Activated CD4-positive, alpha-beta T cell treated with anti-CD3 and anti-CD28 coated beads, Interleukin-2, amount 50 U/mL, for 4 hours (primary cell): ENCODE data around the gene ACSL3.
"Not testable (repeated sequence)": the region's sequence is repeated elsewhere in the genome, so short reads cannot be mapped to it uniquely, and the experiment has no call there.

Experiments used
- DNase-seq, 2 experiments: peaks; one replicate each; pipeline ENCODE4 v3.0.0-alpha.2; 2020

The ACSL3 gene

DNA sequence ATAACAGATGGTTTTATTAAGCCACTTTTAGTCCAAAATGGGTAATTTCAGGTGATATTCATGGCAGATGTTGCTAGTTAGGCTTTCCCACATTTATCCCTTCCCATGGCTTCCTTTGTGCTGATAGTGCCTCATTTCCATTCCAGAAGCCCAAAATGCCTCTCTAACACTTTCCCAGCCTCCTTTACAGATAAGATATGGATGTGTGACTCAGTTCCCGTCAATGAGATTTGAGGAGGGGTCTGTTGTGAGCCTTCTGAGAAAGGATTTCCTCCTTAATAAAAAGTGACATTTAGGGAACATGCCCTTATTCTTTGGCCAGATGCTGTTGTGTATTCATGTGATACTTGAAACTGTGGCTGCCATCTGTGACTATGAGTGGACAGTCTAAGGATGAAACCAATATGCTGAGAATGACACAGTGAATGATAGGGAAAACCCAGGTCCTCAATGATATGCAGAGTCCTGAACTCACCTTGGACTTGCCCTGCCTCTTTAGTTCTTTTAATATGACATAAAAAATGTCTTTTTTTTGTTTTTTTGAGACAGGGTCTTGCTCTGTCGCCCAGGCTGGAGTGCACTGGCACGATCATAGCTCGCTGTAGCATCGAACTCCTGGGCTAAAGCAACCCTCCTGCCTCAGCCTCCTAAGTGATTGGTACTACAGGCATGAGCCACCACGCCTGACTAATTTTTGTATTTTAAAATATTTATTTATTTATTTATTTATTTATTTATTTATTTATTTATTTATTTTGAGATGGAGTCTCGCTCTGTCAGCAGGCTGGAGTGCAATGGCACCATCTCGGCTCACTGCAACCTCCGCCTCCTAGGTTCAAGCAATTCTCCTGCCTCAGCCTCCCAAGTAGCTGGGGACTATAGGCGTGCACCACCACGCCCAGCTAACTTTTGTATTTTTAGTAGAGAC lies 5.8 kb upstream of the ACSL3 start:
- DNase-seq, result no peak

DNA sequence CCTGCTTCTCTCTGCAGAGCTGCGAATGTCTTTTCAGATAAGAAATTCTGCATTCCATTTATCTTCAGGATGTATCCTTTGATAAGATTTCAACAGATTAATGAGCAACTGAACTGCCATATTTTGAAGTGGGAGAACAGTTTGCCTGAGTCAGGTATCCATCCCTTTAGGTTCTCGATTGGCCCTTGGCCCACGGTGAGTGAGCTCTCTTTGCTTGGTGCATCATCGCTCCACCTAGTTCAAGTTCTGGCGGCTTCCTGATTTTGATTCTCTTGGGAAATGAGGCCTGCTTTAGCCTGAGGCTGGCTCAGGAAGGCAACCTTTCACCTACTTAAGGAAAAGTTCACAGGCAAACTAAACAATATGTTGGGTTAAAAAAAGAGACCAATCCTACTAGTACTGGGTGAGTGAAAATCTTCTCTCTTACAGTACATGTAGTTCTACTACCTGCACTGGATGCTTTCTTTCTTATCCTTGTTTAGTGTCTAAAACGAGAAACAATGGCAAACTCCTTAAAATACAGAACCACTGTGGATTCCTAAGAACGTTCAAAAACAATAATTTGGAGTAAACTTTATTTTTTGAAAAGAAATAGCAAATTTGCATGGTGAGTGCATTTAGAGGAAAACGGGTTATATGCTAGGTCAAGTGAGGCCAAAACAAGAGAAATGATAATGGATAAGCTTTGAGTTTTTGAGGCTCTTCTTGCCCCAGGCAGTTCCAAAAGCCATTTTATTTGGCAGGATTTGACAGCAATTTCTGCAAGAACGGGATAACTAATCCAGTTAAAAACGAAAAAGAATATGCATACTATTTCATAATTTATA lies 837 bp upstream of the ACSL3 start:
- DNase-seq, result no peak

DNA sequence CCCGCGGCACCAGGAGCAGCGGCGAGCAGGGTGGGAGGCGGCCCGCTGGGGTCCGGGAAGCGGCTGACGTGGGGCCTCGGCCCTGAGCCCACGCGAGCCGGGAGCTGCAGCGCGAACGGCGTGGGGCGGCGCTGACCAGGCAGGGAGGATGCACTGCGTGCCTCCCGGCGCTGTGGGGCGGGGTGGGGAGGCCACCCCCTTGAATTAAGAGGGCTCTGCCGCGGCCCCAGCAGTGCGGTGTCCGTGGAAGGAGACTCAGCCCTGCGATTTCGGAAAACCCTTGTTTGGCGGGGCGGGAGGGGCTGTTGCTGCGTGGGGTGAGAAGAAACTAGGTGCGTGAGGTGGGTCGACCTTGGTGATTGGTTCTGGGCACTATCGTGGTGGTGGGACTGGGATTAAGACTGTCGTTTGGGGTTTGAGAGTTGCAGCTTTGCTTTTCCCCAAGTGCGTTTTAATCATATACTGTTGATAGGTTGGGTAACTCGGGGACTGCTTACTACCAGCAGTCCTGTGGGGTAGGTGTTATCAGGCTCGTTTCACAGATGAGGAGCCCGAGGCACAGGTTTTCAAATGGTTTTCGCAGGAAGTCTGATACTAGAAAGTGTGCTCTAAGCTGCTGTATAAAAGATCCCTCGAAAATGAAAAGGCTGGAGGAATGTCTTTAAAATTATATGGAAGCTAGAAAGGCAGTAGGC lies 722 bp downstream of the ACSL3 start:
- peak; percentile 25 to 26 for DNase-seq

DNA sequence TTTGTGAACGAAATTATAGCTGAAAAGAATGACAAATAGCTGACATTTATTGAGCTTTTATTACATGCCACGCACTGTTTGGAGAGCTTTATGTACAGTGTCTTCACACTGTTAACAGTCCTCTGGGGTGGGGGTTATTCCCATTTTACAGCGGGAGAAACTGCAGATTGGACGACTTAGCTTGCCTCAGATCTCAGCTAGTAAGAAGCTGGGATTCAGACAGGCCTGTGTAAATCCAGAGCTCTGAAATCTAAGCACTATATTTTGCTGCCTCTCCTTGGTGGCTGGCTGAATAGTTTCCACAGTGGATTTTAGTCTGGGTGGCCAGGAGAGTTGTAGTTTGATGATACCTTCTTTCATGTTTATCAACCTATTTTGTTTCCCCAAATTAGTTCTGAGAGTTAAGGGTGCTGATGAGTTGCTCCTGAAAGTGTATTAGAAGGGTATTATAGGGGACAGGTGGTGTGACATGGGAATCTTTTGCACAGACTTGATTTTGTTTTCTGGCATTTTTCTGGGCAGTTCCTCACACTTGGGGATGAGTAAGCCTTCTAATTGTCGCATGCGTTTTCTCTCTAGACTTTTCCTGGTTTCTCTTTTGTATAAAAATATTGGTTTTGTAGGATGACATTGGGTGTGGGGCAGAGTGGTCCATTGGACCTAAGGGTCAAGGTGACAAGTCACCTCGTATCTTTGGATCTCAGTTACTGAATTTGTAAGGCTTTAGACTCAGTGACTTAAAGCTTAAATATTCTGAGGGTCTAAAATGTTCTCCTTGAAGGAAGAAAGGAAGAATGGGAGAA lies 1.5 kb downstream of the ACSL3 start:
- no peak for DNase-seq

DNA sequence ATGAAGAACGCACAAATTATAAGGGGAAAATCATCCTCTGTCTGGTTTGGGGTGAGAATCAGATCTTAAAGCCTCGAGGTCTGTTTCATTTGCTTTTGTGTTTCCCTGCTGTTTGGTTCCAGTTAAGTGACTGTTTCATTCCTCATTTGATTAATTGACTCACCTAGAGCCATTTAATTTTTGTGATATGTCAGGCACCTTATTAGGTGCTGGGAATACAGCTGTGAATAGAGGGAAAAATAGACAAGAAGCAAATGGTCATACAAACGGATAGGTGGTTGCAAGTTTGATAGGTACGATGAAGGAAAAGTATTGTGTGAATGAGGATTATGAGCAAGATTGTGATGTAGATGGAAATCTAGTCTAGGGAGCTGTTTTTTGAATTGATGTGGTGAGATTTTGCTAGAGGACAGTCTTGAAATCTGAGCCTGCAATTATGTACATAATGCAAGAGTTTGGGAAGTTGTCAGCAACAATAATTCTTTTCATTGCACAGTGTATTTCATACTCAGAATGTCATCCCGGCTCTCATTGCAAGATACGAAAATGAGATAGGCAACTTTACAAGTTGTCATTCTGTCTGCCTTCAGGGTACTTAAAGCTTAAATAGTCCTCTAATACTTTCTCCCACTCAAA lies 2.2 kb downstream of the ACSL3 start:
- DNase-seq, result no peak

DNA sequence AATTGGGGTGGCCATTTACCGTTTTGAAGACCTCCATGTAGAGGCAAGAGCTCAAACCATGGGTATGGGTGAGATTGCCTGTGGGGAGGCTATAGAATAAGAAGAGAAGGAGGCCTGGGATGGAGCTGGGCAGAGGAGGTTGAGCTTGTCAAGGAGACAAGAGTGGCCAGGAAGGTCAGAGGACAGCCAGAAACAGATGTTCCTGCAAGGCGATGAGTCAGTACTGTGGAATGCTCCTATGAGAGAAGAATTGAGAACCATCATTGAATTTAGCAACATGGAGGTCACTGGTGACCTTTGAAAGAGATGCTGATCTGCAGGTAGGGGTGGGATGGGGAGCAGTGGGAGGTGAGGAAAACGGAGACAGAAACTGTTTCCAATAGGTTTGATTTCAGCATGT lies 3.5 kb downstream of the ACSL3 start:
- no peak for DNase-seq

DNA sequence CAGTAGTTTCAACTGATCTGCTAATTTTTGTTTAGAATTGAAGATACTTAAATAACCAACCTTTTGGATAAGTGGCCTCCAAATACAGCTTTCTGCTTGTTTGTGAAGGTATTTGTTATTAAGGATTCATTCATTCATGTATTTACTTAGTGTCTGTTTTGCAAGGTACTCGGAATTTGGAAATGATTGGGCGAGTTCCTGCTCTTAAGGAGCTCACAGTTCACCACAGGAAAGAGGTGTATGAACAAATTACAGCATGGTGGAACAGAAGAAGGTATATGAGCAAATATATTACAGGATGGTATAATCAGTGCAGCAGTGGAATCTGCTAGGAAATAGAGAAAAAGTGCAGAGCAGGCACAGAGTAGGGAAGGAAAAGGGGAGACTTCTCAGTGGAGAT lies 4.5 kb downstream of the ACSL3 start:
- no peak for DNase-seq

DNA sequence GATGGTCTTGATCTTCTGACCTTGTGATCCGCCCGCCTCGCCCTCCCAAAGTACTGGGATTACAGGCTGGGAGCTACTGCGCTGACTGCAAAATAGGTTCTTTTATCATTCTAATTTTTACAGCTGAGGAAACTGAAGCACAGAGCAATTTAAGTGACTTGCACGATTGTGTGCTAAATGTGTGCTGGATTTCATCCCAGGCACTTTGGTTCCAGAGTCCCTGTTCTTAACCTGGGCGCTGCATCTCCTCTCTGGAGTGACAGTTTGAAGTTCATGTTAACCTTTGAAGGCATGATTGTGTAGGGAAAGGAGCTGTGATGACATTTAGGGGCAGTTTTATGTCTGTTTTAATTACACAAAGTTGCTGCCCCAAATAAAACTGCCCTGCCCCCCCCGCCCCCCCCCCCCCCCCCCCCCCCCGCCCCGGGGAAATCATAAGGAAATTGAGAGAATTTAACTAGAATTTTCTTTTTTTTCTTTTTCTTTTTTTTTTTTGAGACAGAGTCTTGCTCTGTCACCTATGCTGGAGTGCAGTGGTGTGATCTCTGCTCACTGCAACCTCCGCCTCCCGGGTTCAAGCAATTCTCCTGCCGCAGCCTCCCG lies 5.6 kb downstream of the ACSL3 start:
- DNase-seq, result no peak

DNA sequence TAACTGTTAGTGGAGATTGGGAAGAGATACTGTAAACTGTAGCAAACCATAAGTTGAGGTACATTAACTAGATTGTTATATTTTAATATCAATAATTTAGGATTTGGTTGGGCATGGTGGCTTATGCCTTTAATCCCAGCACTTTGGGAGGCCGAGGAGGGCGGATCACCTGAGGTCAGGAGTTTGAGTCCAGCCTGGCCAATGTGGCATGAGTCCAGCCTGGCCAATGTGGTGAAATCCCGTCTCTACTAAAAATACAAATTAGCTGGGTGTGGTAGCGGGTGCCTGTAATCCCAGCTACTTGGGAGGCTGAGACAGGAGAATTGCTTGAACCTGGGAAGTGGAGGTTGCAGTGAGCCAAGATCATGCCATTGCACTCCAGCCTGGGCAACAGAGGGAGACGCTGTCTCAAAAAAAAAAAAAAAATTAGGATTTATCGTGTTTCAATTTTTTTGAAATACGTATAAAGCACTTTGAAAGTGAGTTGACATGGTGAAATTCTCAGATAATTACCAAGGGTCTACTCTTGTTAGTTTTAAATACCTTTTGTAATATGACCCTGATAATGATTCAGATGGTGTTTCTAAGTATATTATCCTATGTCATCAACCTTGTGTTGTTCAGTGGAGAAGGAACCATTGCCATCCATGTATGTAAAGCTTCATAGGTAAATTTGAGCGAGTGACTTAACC lies 7.9 kb downstream of the ACSL3 start:
- DNase-seq, result not testable (repeated sequence)

DNA sequence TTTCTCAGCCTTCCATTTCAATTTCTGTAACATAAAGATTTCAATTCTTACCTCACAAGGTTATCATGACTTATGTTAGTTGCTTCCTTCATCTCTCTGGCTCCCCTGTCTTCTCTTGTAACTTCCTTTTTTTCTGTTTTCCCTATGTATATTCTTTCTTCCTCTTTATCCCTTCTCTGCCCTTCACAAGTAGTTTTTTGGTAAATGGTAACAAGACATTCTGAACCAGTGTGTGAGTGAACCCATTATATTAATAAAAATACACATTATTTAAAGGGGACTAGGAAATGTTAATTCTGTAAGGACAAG lies 8.4 kb downstream of the ACSL3 start:
- DNase-seq, result no peak

DNA sequence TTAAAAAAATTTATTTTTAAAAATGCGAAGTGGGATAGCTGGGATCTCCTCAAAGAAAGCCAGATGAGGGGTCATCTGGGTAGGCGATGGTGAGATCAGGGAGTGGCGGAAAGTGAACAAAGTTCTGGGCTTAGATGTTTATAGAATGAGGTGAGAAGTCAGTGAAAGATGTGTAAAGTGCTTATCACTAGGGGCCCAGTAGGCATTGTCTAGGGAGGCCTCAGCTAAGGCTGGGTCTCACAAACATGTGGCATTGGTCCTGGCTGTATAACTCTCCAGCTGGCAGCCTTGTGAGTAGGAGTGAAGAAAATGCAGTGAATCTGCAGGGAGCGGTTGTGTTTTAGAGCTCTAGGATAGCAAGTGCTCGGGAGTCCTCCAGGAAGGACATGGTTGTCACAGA lies 10.5 kb downstream of the ACSL3 start:
- no peak for DNase-seq

DNA sequence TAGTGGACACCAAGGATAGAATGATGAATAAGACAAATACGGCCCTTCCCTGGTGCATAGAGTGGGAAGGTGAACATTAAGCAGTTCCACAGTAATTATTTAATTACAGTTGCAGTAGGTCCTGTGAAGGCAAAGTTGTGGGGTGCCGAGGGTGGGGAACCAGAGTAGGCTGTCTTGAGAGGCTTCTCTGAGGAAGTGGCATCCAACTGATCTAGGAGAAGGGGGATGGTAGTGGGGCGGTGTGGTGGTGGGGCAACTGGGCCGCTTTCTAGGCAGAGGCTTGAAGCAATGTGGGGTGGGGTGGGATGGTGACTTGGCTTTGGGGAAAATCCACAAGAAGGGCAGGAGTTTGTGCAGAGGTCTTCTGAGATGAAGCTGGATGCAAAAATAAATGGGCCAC lies 11.7 kb downstream of the ACSL3 start:
- DNase-seq, result no peak

DNA sequence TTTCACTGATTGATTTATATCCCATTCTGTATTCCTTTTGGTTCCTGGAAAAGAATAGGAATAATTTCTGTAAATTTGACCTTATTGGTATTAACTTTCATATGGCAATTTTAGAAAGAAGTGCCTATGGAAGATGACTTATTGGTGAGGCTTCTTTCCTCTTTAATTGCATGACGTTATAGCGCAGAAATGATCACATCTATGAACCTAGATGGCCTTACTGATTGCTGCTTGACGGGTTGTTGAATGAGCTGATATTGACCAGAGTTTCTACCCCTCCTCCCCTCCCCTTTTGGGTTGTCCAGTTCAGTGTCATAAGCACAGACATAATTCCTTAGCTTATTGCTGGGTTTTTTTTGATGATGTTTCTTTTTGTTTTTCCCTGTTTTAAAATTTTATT lies 14.6 kb downstream of the ACSL3 start:
- no peak for DNase-seq

DNA sequence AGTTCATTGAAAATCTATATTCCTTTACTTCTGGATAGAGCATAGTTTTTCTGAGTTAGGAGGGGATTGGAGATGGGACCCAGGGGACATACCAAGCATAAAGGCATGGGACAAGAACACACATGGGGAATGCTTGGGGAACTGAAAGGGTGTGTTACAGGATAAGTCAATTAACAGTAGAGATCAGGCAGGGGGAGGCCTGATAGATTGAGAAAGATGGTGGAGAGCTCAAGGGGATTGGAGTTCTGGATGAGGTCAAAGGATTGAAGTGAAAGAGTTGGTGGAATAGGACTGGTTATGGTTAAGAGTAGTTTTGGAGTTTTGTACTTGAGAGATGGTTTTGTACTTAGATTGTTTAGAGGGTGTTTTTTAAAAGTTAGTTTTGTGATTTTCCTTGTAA lies 16.1 kb downstream of the ACSL3 start:
- no peak for DNase-seq

DNA sequence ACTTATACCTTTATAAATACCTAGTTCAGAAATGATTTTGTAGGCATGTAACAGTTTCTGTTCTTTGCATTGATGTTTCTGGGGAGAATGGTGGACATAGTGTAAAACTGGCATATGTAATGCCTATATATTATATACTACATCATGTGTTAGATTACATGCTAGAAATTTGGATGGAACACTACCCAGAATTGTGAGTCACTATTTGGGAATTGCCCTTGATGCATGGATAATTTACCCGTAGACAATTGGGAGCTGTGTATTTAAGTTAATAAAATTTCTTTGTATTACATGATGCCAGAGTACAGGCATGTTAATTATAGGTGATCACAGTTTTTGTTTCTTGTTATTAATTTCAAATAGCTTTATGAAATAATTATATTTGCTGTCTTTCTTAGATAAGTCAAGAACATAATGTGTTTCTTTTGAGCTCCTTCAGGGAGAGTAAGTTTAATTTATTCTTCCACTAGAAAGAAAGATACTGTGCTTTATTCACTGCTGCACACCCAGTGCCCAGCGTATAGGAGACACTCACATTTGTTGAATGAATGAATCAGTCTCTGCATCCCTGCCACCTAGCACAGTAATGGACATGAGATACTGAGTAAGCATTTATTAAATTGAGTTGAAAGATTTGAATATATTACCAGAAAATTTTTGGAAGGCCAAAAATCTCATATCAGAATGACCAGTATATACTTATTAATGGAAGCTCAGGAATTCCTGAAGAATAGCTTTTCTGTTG lies 16.9 kb downstream of the ACSL3 start:
- DNase-seq, result no peak

DNA sequence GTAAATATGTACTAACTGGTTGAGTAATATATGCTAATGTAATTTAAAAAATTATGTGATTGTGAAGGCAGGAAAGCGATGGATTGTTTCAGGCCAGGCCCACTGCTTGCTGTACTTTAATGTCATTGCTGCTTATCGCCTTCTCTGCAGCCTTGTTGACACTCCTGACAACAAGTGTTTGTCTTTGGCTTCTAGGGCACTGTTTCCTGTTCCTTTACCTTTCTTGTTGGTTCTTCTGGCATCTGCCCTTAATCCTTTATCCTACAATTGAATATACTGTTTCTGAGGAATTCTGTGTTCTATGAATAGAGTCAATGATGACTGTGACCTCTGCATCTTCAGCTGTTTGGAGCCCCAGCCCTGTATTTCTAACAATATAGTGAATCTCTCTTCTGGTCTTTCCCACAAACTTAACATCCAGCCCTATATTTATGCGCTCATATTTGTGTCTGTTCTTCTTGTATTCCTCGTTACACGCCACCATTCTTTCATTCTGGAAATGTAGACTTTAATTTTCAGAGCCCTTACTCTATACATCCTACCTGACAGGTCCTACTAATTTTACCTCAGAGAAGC lies 17.6 kb downstream of the ACSL3 start:
- no peak for DNase-seq

DNA sequence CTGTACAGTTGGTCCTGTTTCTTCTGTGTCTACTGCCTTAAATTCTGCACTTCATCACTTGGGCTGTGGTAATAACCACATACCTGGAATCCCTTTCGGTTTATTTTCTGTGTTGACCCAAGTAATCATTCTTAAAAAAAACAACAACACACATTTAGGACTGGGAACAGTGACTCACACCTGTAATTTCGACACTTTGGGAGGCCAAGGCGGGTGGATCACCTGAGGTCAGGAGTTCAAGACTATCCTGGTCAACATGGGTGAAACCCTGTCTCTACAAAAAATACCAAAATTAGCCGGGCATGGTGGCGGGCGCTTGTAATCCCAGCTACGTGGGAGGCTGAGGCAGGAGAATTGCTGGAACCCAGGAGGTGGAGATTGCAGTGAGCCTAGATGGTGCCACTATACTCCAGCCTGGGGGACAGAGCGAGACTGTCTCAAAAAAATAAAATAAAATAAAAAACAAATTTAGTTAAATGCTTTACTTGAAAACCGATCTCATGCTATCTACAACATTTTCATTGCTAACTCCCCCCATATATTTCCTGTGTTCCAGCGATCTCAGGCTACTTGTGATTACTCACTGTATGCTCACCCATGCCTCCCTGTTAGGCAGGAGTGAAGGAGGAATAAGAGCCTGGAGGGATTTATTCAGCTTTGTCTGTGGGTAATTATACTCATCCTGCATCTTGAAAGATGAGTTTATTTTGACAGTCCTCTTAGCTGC lies 18.2 kb downstream of the ACSL3 start:
- no peak for DNase-seq

DNA sequence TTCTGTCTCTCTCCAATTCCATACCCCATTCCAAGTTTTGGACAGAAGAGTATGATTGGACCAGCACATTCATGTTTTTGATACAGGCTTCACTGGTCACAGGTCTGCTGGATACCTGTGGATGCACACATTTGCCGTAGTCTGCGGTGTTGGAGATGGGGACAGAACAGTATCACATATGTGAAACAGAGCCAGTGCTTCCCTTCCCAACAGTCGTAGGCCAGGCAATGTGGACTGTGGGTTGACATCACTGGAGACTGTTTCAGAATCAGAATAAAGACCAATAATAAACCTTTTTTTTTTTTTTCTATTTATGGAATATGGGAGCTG lies 18.7 kb downstream of the ACSL3 start:
- DNase-seq, result no peak

DNA sequence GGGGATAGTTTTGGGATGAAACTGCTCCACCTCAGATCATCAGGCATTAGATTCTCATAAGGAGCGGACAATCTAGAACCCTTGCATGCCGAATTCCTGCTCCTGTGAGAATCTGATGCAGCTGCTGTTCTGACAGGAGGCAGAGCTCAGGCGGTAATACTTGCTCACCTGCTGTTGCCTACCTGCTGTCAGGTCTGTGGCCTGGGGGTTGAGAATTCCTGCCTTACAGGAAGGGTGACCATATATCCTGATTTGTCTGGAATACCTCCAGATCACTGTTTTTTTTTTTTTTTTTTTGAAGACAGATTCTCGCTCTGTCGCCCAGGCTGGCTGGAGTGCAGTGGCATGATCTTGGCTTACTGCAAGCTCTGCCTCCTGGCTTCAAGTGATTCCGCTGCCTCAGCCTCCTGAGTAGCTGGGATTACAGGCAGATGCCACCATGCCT lies 21.7 kb downstream of the ACSL3 start:
- no peak for DNase-seq
